Tibial artery (tissue), 4 donors: ENCODE results near the gene PSMA3.
"Not testable (repeated sequence)": the region's sequence is repeated elsewhere in the genome, so short reads cannot be mapped to it uniquely, and the experiment has no call there.

Source experiments
- DNase-seq, 2 donors: peaks; one replicate each; pipeline ENCODE4 v3.0.0-alpha.2; 2019
- H3K27ac ChIP-seq, 2 donors: fragments of 200-600 bp; sonication (generic) in 1 of 2; 1 replicate in 1 of 2; 2 replicates in 1 of 2; pipeline ENCODE4 v1.5.1; 2018 to 2019; ENCODE audit warnings: mild to moderate bottlenecking in 1 of 2
- H3K27me3 ChIP-seq, 2 donors: fragments of 200-600 bp; sonication (generic) in 1 of 2; one replicate each; pipeline versions ENCODE4 v1.5.1 to v1.6.0; 2016 to 2019
- H3K36me3 ChIP-seq, 3 donors: fragments of 200-600 bp; sonication (generic) in 2 of 3; one replicate each; pipeline ENCODE4 v1.5.1; 2016 to 2019; ENCODE audit warnings: mild to moderate bottlenecking in 2 of 3
- H3K4me1 ChIP-seq, 4 donors: fragments of 200-600 bp; sonication (generic) in 2 of 4; 1 replicate in 3 of 4; 2 replicates in 1 of 4; pipeline ENCODE4 v1.5.1; 2016 to 2019
- H3K4me3 ChIP-seq, 2 donors: fragments of 200-600 bp; sonication (generic) in 1 of 2; 1 replicate in 1 of 2; 2 replicates in 1 of 2; pipeline ENCODE4 v1.5.1; 2018 to 2019; ENCODE audit warnings: mild to moderate bottlenecking in 2 of 2
- H3K9me3 ChIP-seq, 3 donors: fragments of 200-600 bp; sonication (generic) in 1 of 3; one replicate each; pipeline ENCODE4 v1.5.1; 2016 to 2019
- CTCF ChIP-seq, 2 experiments: fragments of 200-600 bp in 1 of 2; fragments of 450-650 bp in 1 of 2; IDR thresholded peaks; one replicate each; pipeline ENCODE4 v1.5.1; 2017 to 2019; ENCODE audit warnings: antibody characterized with exemption in 2 of 2, mild to moderate bottlenecking in 1 of 2, moderate library complexity in 1 of 2
- intact Hi-C: fragments of 100-400 bp; cut with DNase I; formaldehyde crosslinking; loops from one replicate; pipeline ENCODE4 v1.15.0; 2023; ENCODE audit warnings: low total_unique reads

The PSMA3 gene

DNA sequence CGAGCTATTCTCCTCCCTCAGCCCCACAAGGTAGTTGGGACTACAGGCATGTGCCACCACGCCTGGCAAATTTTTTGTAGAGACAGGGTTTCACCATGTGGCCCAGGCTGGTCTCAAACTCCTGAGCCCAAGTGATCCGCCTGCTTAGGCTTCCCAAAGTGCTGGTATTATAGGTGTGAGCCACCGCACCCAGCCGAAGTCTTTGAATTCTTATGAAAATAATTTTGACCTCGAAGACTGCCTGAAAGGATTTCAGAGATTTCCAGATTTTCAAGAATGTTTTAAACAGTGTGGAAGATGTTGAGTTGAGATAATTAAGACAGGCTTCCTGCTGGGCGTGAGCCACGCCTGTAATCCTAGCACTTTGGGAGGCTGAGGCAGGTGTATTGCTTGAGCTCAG is 5.0 kb downstream of the PSMA3 start:
- H3K9me3 ChIP-seq, result no peaks in the 10 kb centered on the region
- H3K36me3 ChIP-seq, result peaks cover 37 to 57% (median 44%) of the 10 kb centered on the region in 3 donors
- peaks cover 0 to 27% (median 13%) of the 10 kb centered on the region in 4 donors for H3K4me1 ChIP-seq
- TF ChIP-seq CTCF (IDR thresholded peaks at IDR 0.05), result no peak
- no peak for DNase-seq
- H3K4me3 ChIP-seq, result no peak overlapping the region
- H3K27ac ChIP-seq, result no peak overlapping the region
- intact Hi-C loops, result no loop called here
- no peaks in the 10 kb centered on the region for H3K27me3 ChIP-seq

DNA sequence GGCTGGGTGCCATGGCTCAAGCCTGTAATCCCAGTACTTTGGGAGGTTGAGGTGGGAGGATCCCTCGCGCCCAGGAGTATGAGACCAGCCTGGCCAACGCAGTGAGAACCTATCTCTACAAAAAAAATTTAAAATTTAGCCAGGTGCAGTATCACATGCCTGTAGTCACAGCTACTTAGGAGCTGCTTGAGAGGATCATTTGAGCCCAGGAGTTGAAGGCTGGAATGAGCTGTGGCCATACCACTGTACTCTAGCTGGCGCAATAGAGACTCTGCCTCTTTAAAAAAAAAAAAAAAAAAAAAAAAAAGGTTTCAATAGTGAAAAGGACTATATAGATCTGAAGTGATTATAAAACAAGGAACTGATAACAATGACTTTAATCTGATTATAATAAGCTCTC is 13.5 kb downstream of the PSMA3 start:
- DNase-seq, result no peak
- Histone ChIP-seq H3K4me3 (no peak overlapping the region), H3K4me1 (no peaks in the 10 kb centered on the region), H3K36me3 (peaks cover 70 to 98% (median 75%) of the 10 kb centered on the region in 3 donors), H3K27me3 (no peaks in the 10 kb centered on the region), H3K9me3 (no peaks in the 10 kb centered on the region), H3K27ac (no peak overlapping the region)
- no peak for TF ChIP-seq CTCF (IDR thresholded peaks at IDR 0.05)
- intact Hi-C loops, result no loop called here

DNA sequence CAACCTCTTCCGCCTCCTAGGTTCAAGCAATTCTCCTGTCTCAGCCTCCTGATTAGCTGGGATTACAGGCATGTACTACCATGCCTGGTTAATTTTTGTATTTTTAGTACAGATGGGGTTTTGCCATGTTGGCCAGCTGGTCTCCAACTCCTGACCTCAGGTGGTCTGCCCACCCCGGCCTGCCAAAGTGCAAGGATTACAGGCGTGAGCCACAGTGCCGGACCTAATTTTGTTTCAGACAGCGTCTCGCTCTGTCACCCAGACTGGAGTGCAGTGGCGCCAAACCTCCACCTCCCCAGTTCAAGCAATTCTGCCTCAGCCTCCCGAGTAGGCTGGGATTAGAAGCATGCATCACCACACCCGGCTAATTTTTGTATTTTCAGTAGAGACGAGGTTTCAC is 17.4 kb downstream of the PSMA3 start:
- H3K36me3 ChIP-seq, result peaks cover 73 to 98% (median 83%) of the 10 kb centered on the region in 3 donors
- intact Hi-C loops, DNase-seq: not testable (repeated sequence)

DNA sequence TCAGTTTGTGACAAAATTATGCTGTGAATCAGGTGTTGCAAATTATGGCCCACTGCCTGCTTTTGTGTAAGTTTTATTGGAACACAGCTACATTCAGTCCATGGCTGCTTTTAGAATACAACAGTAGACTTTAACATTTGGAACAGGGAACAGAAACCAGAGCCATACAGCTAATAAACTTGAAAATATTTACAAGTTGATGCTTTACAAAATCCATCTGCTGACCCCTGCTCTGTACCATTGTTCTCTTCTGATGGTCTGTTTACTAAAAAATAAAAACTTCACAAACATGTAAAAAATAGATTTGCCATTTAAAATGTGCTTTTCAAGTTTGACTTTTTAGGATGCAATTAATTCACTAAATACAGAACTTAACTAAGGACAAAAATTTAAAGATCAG is 20.8 kb downstream of the PSMA3 start:
- Histone ChIP-seq H3K36me3 (peaks cover 77 to 99% (median 91%) of the 10 kb centered on the region in 3 donors), H3K4me3 (no peak overlapping the region), H3K27ac (no peak overlapping the region), H3K27me3 (no peaks in the 10 kb centered on the region), H3K4me1 (no peaks in the 10 kb centered on the region), H3K9me3 (no peaks in the 10 kb centered on the region)
- intact Hi-C loops, result no loop called here
- no peak for TF ChIP-seq CTCF (IDR thresholded peaks at IDR 0.05)
- no peak for DNase-seq

More for the DNA sequence above, 17.4 kb downstream of the PSMA3 start:
- not testable (repeated sequence) for H3K27ac ChIP-seq, H3K4me1 ChIP-seq, H3K27me3 ChIP-seq, H3K4me3 ChIP-seq, H3K9me3 ChIP-seq

DNA sequence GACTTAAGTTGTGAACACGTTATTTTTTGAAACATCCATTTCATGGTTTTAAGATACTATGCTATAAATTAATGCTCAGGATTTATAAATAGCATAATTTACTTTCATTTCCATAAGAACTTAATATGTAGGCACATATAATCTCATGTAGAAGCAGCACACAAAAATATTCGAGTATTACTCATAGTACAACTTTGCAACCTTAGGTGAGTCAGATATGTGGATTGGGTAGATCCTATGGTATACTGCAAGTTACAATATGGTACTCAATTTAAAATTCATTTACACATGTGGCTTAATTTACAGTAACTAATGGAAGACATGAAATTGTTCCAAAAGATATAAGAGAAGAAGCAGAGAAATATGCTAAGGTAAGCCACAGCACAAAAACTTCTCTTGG is 26.0 kb downstream of the PSMA3 start:
- TF ChIP-seq CTCF (IDR thresholded peaks at IDR 0.05), result no peak
- intact Hi-C loops, result no loop called here
- H3K27me3 ChIP-seq, result no peaks in the 10 kb centered on the region
- H3K9me3 ChIP-seq, result no peaks in the 10 kb centered on the region
- no peak for DNase-seq
- H3K4me3 ChIP-seq, result no peak overlapping the region
- no peak overlapping the region for H3K27ac ChIP-seq
- H3K4me1 ChIP-seq, result peaks cover 0 to 42% (median 3%) of the 10 kb centered on the region in 4 donors
- H3K36me3 ChIP-seq, result peaks cover 71 to 86% (median 78%) of the 10 kb centered on the region in 3 donors

- peaks cover 0 to 45% (median 3%) of the 10 kb centered on the region in 4 donors for H3K4me1 ChIP-seq
Observed at GRCh38 chr14:58272588-58273372, 28.1 kb downstream of the PSMA3 start.

More at GRCh38 chr14:58272588-58273372, 28.1 kb downstream of the PSMA3 start:
- intact Hi-C loops, result no loop called here
- no peak for TF ChIP-seq CTCF (IDR thresholded peaks at IDR 0.05)
- H3K27ac ChIP-seq, result peak overlapping the region in 1 of 2 donors; percentile 47
- H3K36me3 ChIP-seq, result peaks cover 56 to 70% (median 56%) of the 10 kb centered on the region in 3 donors
- no peaks in the 10 kb centered on the region for H3K27me3 ChIP-seq
- H3K9me3 ChIP-seq, result no peaks in the 10 kb centered on the region
- no peak overlapping the region for H3K4me3 ChIP-seq
- DNase-seq, result no peak
